Neutrophil (primary cell): ENCODE data around the gene KRT10.

Experiments used
- H3K27ac ChIP-seq: fragments of 200-600 bp; sonication (generic); 2 replicates; pipeline ENCODE4 v1.5.1; 2016; ENCODE audit warnings: mild to moderate bottlenecking, moderate library complexity
- H3K27me3 ChIP-seq: fragments of 200-600 bp; sonication (generic); 2 replicates; pipeline ENCODE4 v1.6.0; 2016; ENCODE audit warnings: mild to moderate bottlenecking
- H3K36me3 ChIP-seq: fragments of 200-600 bp; sonication (generic); 2 replicates; pipeline ENCODE4 v1.5.1; 2017
- H3K4me1 ChIP-seq, 2 experiments: fragments of 200-600 bp in 1 of 2; sonication (generic) in 1 of 2; 1 replicate in 1 of 2; 2 replicates in 1 of 2; pipeline versions ENCODE4 v1.5.1 to v1.6.1; 2013 to 2016; ENCODE audit warnings: low read depth in 1 of 2, low read length in 1 of 2, mild to moderate bottlenecking in 1 of 2, moderate library complexity in 1 of 2; ENCODE audit not compliant: control insufficient read depth in 1 of 2, insufficient read depth in 1 of 2
- H3K4me3 ChIP-seq, 2 experiments: fragments of 200-600 bp in 1 of 2; sonication (generic) in 1 of 2; 1 replicate in 1 of 2; 2 replicates in 1 of 2; pipeline ENCODE4 v1.5.1; 2013 to 2016; ENCODE audit warnings: low read depth in 1 of 2, low read length in 1 of 2, mild to moderate bottlenecking in 1 of 2, moderate library complexity in 1 of 2
- H3K9me3 ChIP-seq: fragments of 200-600 bp; sonication (generic); 2 replicates; pipeline ENCODE4 v1.5.1; 2016
- CTCF ChIP-seq: fragments of 200-600 bp; sonication (generic); IDR thresholded peaks from 2 replicates; pipeline ENCODE4 v1.5.1; 2016; ENCODE audit warnings: antibody characterized with exemption

KRT10 gene

GRCh38 chr17:40850293-40850972, 28.0 kb upstream of the KRT10 start:
- H3K27me3 ChIP-seq: peaks cover 98% of the 10 kb centered on the region
- no peak overlapping the region for H3K4me3 ChIP-seq
- H3K27ac ChIP-seq: no peak overlapping the region
- no peaks in the 10 kb centered on the region for H3K36me3 ChIP-seq
- no peaks in the 10 kb centered on the region for H3K4me1 ChIP-seq
- no peak for TF ChIP-seq CTCF
- H3K9me3 ChIP-seq: no peaks in the 10 kb centered on the region

- peaks cover 98% of the 10 kb centered on the region for H3K27me3 ChIP-seq
- no peak overlapping the region for H3K27ac ChIP-seq
These were observed 27.3 kb upstream of the KRT10 start for GRCh38 chr17:40849723-40850122.

GRCh38 chr17:40848583-40849235, 26.3 kb upstream of the KRT10 start:
- H3K27me3 ChIP-seq: peaks cover 98% of the 10 kb centered on the region
- H3K4me1 ChIP-seq: no peaks in the 10 kb centered on the region
- TF ChIP-seq CTCF: no peak
- no peaks in the 10 kb centered on the region for H3K9me3 ChIP-seq
- H3K4me3 ChIP-seq: no peak overlapping the region
- no peak overlapping the region for H3K27ac ChIP-seq
- H3K36me3 ChIP-seq: no peaks in the 10 kb centered on the region

More at GRCh38 chr17:40849723-40850122, 27.3 kb upstream of the KRT10 start:
- no peak for TF ChIP-seq CTCF
- Histone ChIP-seq H3K4me1 (no peaks in the 10 kb centered on the region), H3K36me3 (no peaks in the 10 kb centered on the region), H3K4me3 (no peak overlapping the region), H3K9me3 (no peaks in the 10 kb centered on the region)

GRCh38 chr17:40846515-40847144, 24.2 kb upstream of the KRT10 start:
- no peaks in the 10 kb centered on the region for H3K36me3 ChIP-seq
- no peak overlapping the region for H3K27ac ChIP-seq
- H3K9me3 ChIP-seq: no peaks in the 10 kb centered on the region
- peaks cover 98% of the 10 kb centered on the region for H3K27me3 ChIP-seq
- no peak overlapping the region for H3K4me3 ChIP-seq
- no peak for TF ChIP-seq CTCF
- H3K4me1 ChIP-seq: no peaks in the 10 kb centered on the region

DNA sequence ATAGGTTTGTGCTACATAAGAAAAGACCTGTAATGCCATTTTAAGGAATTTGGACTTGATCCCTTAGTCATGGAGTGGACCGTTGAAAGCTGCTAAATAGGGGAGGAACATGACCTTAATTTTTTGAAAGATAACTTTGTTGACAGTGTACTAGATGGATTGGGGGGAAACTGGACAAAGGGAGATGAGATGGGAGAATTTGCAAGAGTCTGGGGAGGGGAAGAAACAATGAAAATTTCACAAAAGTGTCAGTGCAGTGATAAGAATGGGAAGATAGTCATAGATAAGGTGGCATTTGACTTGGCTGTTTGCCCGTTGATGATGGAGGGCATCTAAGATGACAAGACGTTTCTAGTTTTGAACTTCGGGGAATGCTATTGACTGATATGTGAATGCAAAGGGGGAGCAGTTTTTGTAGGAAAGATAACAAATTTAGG, 22.3 kb upstream of the KRT10 start:
- H3K9me3 ChIP-seq: no peaks in the 10 kb centered on the region
- H3K36me3 ChIP-seq: no peaks in the 10 kb centered on the region
- H3K27me3 ChIP-seq: peaks cover 97% of the 10 kb centered on the region
- H3K27ac ChIP-seq: no peak overlapping the region
- H3K4me1 ChIP-seq: no peaks in the 10 kb centered on the region
- H3K4me3 ChIP-seq: no peak overlapping the region
- no peak for TF ChIP-seq CTCF
